CD4-positive, CD25-positive, alpha-beta regulatory T cell (primary cell): Measurements from ENCODE around the gene TP53I3. TPM values are rescaled to one million over a fixed set of nuclear protein-coding genes. Genes with fewer than 3 reads are reported as not detected.

Experiments used
- ATAC-seq, 2 donors: fragments of 150-1000 bp; cut with Tn5 transposase; one replicate each; pipeline ENCODE4 v1.10.0; 2021; ENCODE audit warnings: low read depth in 2 of 2, moderate number of reproducible peaks in 2 of 2, moderate library complexity in 1 of 2
- DNase-seq, 3 donors: peaks; one replicate each; pipeline versions ENCODE4 v3.0.0 to v3.0.0-alpha.2; 2012 to 2022; ENCODE audit warnings: mixed read lengths in 1 of 3
- H3K27ac ChIP-seq: one replicate; pipeline ENCODE4 v1.7.0; 2013; ENCODE audit warnings: mild to moderate bottlenecking, low read length; ENCODE audit not compliant: insufficient read depth, poor library complexity, severe bottlenecking
- H3K27me3 ChIP-seq: one replicate; pipeline ENCODE4 v1.7.0; 2013; ENCODE audit warnings: low read length; ENCODE audit not compliant: control insufficient read depth, insufficient read depth
- H3K36me3 ChIP-seq: one replicate; pipeline ENCODE4 v1.7.0; 2013; ENCODE audit warnings: mild to moderate bottlenecking, low read length, moderate library complexity; ENCODE audit not compliant: control insufficient read depth, insufficient read depth
- H3K4me1 ChIP-seq: 2 replicates; pipeline ENCODE4 v1.7.0; 2013; ENCODE audit warnings: mild to moderate bottlenecking, low read length; ENCODE audit not compliant: insufficient read depth, control insufficient read depth, poor library complexity, severe bottlenecking
- H3K4me3 ChIP-seq: one replicate; pipeline ENCODE4 v1.7.0; 2013; ENCODE audit warnings: low read depth, mild to moderate bottlenecking, low read length, moderate library complexity
- H3K9me3 ChIP-seq, 2 experiments: 1 replicate in 1 of 2; 2 replicates in 1 of 2; pipeline ENCODE4 v1.7.0; 2013; ENCODE audit warnings: low read length in 2 of 2, mild to moderate bottlenecking in 1 of 2, moderate library complexity in 1 of 2; ENCODE audit not compliant: control insufficient read depth in 2 of 2
- H3K27ac Mint-ChIP-seq, 3 donors: one replicate each; pipeline ENCODE4 v1.8.0; 2020 to 2022; ENCODE audit warnings: mild to moderate bottlenecking in 3 of 3, mixed read lengths in 3 of 3, moderate library complexity in 2 of 3
- H3K27me3 Mint-ChIP-seq: one replicate; pipeline ENCODE4 v1.8.0; 2022; ENCODE audit warnings: mild to moderate bottlenecking, mixed read lengths
- H3K36me3 Mint-ChIP-seq: one replicate; pipeline ENCODE4 v1.8.0; 2020; ENCODE audit warnings: mixed read lengths
- H3K4me1 Mint-ChIP-seq, 4 donors: one replicate each; pipeline ENCODE4 v1.8.0; 2020 to 2022; ENCODE audit warnings: mixed read lengths in 4 of 4, mild to moderate bottlenecking in 1 of 4
- H3K4me3 Mint-ChIP-seq, 4 donors: one replicate each; pipeline ENCODE4 v1.8.0; 2020 to 2022; ENCODE audit warnings: mild to moderate bottlenecking in 4 of 4, mixed read lengths in 4 of 4, moderate library complexity in 3 of 4
- H3K9me3 Mint-ChIP-seq, 7 donors: one replicate each; pipeline ENCODE4 v1.8.0; 2020 to 2022; ENCODE audit warnings: mixed read lengths in 7 of 7, mild to moderate bottlenecking in 3 of 7, moderate library complexity in 2 of 7
- polyA plus RNA-seq, 4 donors: library from polyadenylated mRNA; unstranded; fragments of 300-500 nt; fragmentation: Illumina TruSeq; gene quantifications; one replicate each; pipeline ENCODE4 v1.2.3, GENCODE V29; 2021
- total RNA-seq: library from RNA; stranded (reverse); gene quantifications from one replicate; pipeline ENCODE4 v1.2.3, GENCODE V29; 2022

Gene TP53I3
- total and polyA plus RNA-seq, 5 donors from 2014 or later = 0.25 to 1.5 (median 1.1) TPM; not detected in 1

- Mint-ChIP-seq H3K9me3 (peaks cover 0 to 2% (median 0%) of the 10 kb centered on the region in 7 donors), H3K4me3 (peak overlapping the region in 1 of 4 donors; percentile 7), H3K27ac (peak overlapping the region in 1 of 3 donors; percentile 28), H3K27me3 (no peaks in the 10 kb centered on the region), H3K36me3 (peaks cover 22% of the 10 kb centered on the region), H3K4me1 (peaks cover 5 to 34% (median 23%) of the 10 kb centered on the region in 4 donors)
- Histone ChIP-seq H3K9me3 (no peaks in the 10 kb centered on the region), H3K36me3 (peaks cover 47% of the 10 kb centered on the region), H3K4me1 (peaks cover 12% of the 10 kb centered on the region), H3K27me3 (no peaks in the 10 kb centered on the region), H3K4me3 (no peak overlapping the region), H3K27ac (no peak overlapping the region)
- ATAC-seq = no peak
- DNase-seq = no peak
Observed at GRCh38 chr2:24072259-24072658, 12.4 kb downstream of the TP53I3 start.

DNA sequence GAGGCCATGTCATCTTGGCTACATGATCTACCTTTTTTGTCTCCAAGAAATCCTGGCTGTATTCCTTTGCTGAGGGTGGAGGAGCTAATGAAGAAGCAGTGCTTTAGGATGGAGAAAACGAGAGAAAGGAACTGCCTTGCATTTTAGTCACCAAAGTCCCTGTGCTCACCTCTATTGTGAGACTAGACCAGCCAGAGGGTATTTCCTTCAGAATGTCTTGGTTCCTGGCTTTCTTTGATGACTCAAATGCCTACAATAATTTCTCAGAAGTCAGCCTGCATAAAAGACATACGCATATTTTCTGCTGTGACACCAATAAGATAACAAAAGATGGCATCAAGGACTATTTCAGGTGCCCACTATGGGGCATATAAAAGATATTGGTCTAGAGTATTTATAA is 19.3 kb downstream of the TP53I3 start:
- DNase-seq (no peak), ATAC-seq (no peak)
- H3K4me3 ChIP-seq = no peak overlapping the region
- Mint-ChIP-seq H3K27ac (no peak overlapping the region), H3K36me3 (peaks cover 5% of the 10 kb centered on the region), H3K4me3 (no peak overlapping the region), H3K27me3 (no peaks in the 10 kb centered on the region), H3K9me3 (no peaks in the 10 kb centered on the region), H3K4me1 (no peaks in the 10 kb centered on the region)
- H3K9me3 ChIP-seq = no peaks in the 10 kb centered on the region
- H3K4me1 ChIP-seq = no peaks in the 10 kb centered on the region
- H3K27ac ChIP-seq = no peak overlapping the region
- peaks cover 33% of the 10 kb centered on the region for H3K36me3 ChIP-seq
- no peaks in the 10 kb centered on the region for H3K27me3 ChIP-seq

- no peaks in the 10 kb centered on the region for H3K4me1 ChIP-seq
- no peaks in the 10 kb centered on the region for H3K4me1 Mint-ChIP-seq
- peaks cover 0 to 2% (median 0%) of the 10 kb centered on the region in 7 donors for H3K9me3 Mint-ChIP-seq
- H3K27me3 Mint-ChIP-seq = peaks cover 5% of the 10 kb centered on the region
- no peak overlapping the region for H3K27ac ChIP-seq
- no peak overlapping the region for H3K4me3 Mint-ChIP-seq
- ATAC-seq = no peak
- no peaks in the 10 kb centered on the region for H3K36me3 ChIP-seq
- DNase-seq = no peak
- H3K27ac Mint-ChIP-seq = no peak overlapping the region
- H3K4me3 ChIP-seq = no peak overlapping the region
- no peaks in the 10 kb centered on the region for H3K9me3 ChIP-seq
- H3K27me3 ChIP-seq = no peaks in the 10 kb centered on the region
- H3K36me3 Mint-ChIP-seq = no peaks in the 10 kb centered on the region
Observed at GRCh38 chr2:24058564-24059271, 25.9 kb downstream of the TP53I3 start.

- Histone ChIP-seq H3K4me1 (no peaks in the 10 kb centered on the region), H3K27ac (no peak overlapping the region), H3K27me3 (peaks cover 13% of the 10 kb centered on the region), H3K9me3 (no peaks in the 10 kb centered on the region), H3K4me3 (no peak overlapping the region), H3K36me3 (no peaks in the 10 kb centered on the region)
- Mint-ChIP-seq H3K27ac (no peak overlapping the region), H3K36me3 (no peaks in the 10 kb centered on the region), H3K4me3 (no peak overlapping the region), H3K27me3 (peaks cover 10% of the 10 kb centered on the region), H3K4me1 (no peaks in the 10 kb centered on the region), H3K9me3 (peaks cover 0 to 2% (median 0%) of the 10 kb centered on the region in 7 donors)
- DNase-seq (no peak), ATAC-seq (no peak)
Observed at GRCh38 chr2:24055750-24056149, 28.9 kb downstream of the TP53I3 start.

GRCh38 chr2:24054366-24055010 is 30.1 kb downstream of the TP53I3 start:
- Histone ChIP-seq H3K27ac (no peak overlapping the region), H3K36me3 (no peaks in the 10 kb centered on the region), H3K4me3 (no peak overlapping the region), H3K4me1 (peaks cover 10% of the 10 kb centered on the region), H3K27me3 (peaks cover 17% of the 10 kb centered on the region), H3K9me3 (no peaks in the 10 kb centered on the region)
- Mint-ChIP-seq H3K4me3 (peak overlapping the region in 1 of 4 donors; percentile 59), H3K27ac (peak overlapping the region in 1 of 3 donors; percentile 32), H3K9me3 (peaks cover 0 to 2% (median 0%) of the 10 kb centered on the region in 7 donors), H3K27me3 (peaks cover 5% of the 10 kb centered on the region), H3K4me1 (no peaks in the 10 kb centered on the region), H3K36me3 (no peaks in the 10 kb centered on the region)
- ATAC-seq = no peak
- no peak for DNase-seq

GRCh38 chr2:24052951-24053350 is 31.7 kb downstream of the TP53I3 start:
- peaks cover 0 to 6% (median under 1%) of the 10 kb centered on the region in 4 donors for H3K4me1 Mint-ChIP-seq
- no peak for ATAC-seq
- no peak overlapping the region for H3K27ac ChIP-seq
- peaks cover 19% of the 10 kb centered on the region for H3K4me1 ChIP-seq
- no peaks in the 10 kb centered on the region for H3K36me3 ChIP-seq
- H3K36me3 Mint-ChIP-seq = no peaks in the 10 kb centered on the region
- H3K27ac Mint-ChIP-seq = no peak overlapping the region
- no peak overlapping the region for H3K4me3 ChIP-seq
- H3K27me3 ChIP-seq = peaks cover 23% of the 10 kb centered on the region
- H3K27me3 Mint-ChIP-seq = peaks cover 9% of the 10 kb centered on the region
- DNase-seq = no peak
- H3K9me3 Mint-ChIP-seq = peaks cover 0 to 2% (median 0%) of the 10 kb centered on the region in 7 donors
- H3K9me3 ChIP-seq = no peaks in the 10 kb centered on the region
- no peak overlapping the region for H3K4me3 Mint-ChIP-seq

DNA sequence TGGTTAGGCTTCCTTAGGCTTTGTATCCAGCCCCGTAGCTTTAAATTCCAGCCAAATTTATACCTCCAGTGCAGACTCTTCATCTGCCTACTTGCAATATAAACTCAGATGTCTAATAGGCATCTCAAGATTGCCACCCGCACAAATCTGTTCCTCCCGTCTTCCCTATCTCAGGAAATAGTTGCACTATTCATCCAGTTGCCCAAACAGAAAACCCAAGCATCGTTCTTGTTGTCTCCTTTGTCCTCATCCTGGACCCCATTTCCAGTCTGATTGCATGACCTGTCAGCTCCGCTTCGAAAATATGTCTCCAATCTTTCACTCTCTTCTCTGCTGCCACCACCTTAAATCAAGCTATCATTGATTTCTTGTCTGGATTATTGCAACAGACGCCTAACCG is 32.8 kb downstream of the TP53I3 start:
- no peaks in the 10 kb centered on the region for H3K36me3 Mint-ChIP-seq
- no peak overlapping the region for H3K27ac Mint-ChIP-seq
- no peaks in the 10 kb centered on the region for H3K36me3 ChIP-seq
- peaks cover 0 to 18% (median 9%) of the 10 kb centered on the region in 4 donors for H3K4me1 Mint-ChIP-seq
- H3K9me3 Mint-ChIP-seq = peaks cover 0 to 2% (median 0%) of the 10 kb centered on the region in 7 donors
- DNase-seq (no peak), ATAC-seq (no peak)
- H3K4me3 Mint-ChIP-seq = no peak overlapping the region
- no peak overlapping the region for H3K4me3 ChIP-seq
- H3K27me3 ChIP-seq = peaks cover 23% of the 10 kb centered on the region
- peaks cover 15% of the 10 kb centered on the region for H3K27me3 Mint-ChIP-seq
- peaks cover 25% of the 10 kb centered on the region for H3K4me1 ChIP-seq
- no peaks in the 10 kb centered on the region for H3K9me3 ChIP-seq
- H3K27ac ChIP-seq = no peak overlapping the region
